Nephron (organoid): Measurements from ENCODE around the gene KLK5.

Experiments
- H3K27ac Mint-ChIP-seq, 3 experiments: 2 replicates each; pipeline ENCODE4 v1.8.0; 2020; ENCODE audit warnings: mixed read lengths in 3 of 3, mild to moderate bottlenecking in 2 of 3, moderate library complexity in 1 of 3
- H3K27me3 Mint-ChIP-seq: 2 replicates; pipeline ENCODE4 v1.8.0; 2021; ENCODE audit warnings: low read depth, mild to moderate bottlenecking, moderate library complexity, mixed read lengths
- H3K36me3 Mint-ChIP-seq: 2 replicates; pipeline ENCODE4 v1.8.0; 2020; ENCODE audit warnings: low read depth, mixed read lengths
- H3K4me1 Mint-ChIP-seq: 2 replicates; pipeline ENCODE4 v1.8.0; 2020; ENCODE audit warnings: mixed read lengths
- H3K4me3 Mint-ChIP-seq, 3 experiments: 2 replicates each; pipeline ENCODE4 v1.8.0; 2020; ENCODE audit warnings: mild to moderate bottlenecking in 3 of 3, mixed read lengths in 3 of 3, moderate library complexity in 2 of 3
- H3K9me3 Mint-ChIP-seq: 2 replicates; pipeline ENCODE4 v1.8.0; 2020; ENCODE audit warnings: mixed read lengths
- CTCF ChIP-seq, 3 experiments: fragments of 200-600 bp; sonication (generic); IDR thresholded peaks; one replicate each; pipeline ENCODE4 v1.5.0; 2021; ENCODE audit warnings: antibody characterized with exemption in 3 of 3; ENCODE audit not compliant: unreplicated experiment in 3 of 3

The KLK5 gene

DNA sequence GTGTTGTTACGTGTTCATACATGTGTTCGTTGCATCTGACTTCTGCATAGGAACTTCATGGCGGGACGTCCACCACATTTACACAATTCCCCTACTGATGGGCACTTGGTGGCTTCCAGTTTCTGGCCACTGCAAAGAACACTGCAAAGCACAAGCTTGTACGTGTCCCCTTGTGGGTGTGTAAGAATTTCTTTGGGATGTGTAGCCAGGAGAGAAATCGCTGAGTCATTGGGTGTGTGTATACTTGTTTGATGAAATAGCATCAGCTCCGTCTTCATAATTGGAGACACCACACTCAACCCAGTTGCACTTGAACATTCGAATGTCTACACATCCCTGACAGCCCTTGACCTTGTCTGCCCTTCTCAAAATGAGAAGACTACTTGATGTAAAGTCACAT is 19.2 kb downstream of the KLK5 start:
- TF ChIP-seq CTCF (IDR thresholded peaks at IDR 0.05; ENCODE audit: unreplicated experiment in 3 of 3) = no peak
- Mint-ChIP-seq H3K36me3 (no peaks in the 10 kb centered on the region), H3K27ac (no peak overlapping the region), H3K9me3 (no peaks in the 10 kb centered on the region), H3K4me1 (no peaks in the 10 kb centered on the region), H3K27me3 (peaks cover 52% of the 10 kb centered on the region), H3K4me3 (no peak overlapping the region)

- Mint-ChIP-seq H3K27ac (no peak overlapping the region), H3K27me3 (peaks cover 51% of the 10 kb centered on the region), H3K9me3 (no peaks in the 10 kb centered on the region), H3K4me1 (no peaks in the 10 kb centered on the region), H3K4me3 (no peak overlapping the region), H3K36me3 (no peaks in the 10 kb centered on the region)
- no peak for TF ChIP-seq CTCF (IDR thresholded peaks at IDR 0.05; ENCODE audit: unreplicated experiment in 3 of 3)
These were observed 20.2 kb downstream of the KLK5 start for GRCh38 chr19:50932690-50933083.

DNA sequence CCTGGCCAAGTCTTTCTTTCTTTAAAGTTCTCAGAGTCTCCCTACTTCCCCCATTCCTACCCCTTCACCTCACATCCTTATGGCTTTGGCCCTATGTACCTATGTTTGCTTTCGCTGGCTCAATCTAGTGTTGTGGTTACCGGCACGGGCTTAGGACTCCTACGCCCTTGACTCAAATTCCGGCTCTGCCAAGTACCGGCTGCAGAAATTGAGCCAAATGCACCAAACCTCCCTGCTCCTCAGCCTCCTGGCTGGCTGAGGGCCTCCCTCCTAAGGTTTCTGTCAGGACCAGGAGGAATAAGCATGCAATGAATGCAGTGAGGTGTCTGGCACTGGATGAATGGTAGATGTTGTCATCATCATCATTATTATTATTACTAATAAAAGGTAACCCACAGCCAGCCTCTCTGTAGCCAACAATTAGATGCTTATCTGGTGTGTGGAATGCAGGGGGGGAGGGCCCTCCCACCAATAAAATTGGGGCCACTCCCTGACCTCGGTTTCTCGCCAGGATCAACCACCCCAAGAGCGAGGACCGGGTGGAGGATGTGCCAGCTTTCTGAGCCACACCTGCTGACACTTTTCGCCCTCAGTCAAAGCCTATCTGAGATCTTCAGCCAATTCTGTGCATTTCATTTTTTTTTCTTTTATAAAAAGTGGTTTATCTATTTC is 20.7 kb downstream of the KLK5 start:
- no peak for TF ChIP-seq CTCF (IDR thresholded peaks at IDR 0.05; ENCODE audit: unreplicated experiment in 3 of 3)
- Mint-ChIP-seq H3K4me3 (no peak overlapping the region), H3K36me3 (no peaks in the 10 kb centered on the region), H3K4me1 (no peaks in the 10 kb centered on the region), H3K27ac (no peak overlapping the region), H3K9me3 (no peaks in the 10 kb centered on the region), H3K27me3 (peaks cover 46% of the 10 kb centered on the region)

- TF ChIP-seq CTCF (IDR thresholded peaks at IDR 0.05; ENCODE audit: unreplicated experiment in 3 of 3) = no peak
- Mint-ChIP-seq H3K4me1 (no peaks in the 10 kb centered on the region), H3K36me3 (no peaks in the 10 kb centered on the region), H3K9me3 (no peaks in the 10 kb centered on the region), H3K27me3 (peaks cover 44% of the 10 kb centered on the region), H3K27ac (no peak overlapping the region), H3K4me3 (no peak overlapping the region)
These were observed 21.8 kb downstream of the KLK5 start for GRCh38 chr19:50931023-50931422.

GRCh38 chr19:50928831-50929230 is 24.0 kb downstream of the KLK5 start:
- Mint-ChIP-seq H3K4me1 (no peaks in the 10 kb centered on the region), H3K36me3 (no peaks in the 10 kb centered on the region), H3K27me3 (peaks cover 43% of the 10 kb centered on the region), H3K27ac (no peak overlapping the region), H3K4me3 (no peak overlapping the region), H3K9me3 (no peaks in the 10 kb centered on the region)
- no peak for TF ChIP-seq CTCF (IDR thresholded peaks at IDR 0.05; ENCODE audit: unreplicated experiment in 3 of 3)

DNA sequence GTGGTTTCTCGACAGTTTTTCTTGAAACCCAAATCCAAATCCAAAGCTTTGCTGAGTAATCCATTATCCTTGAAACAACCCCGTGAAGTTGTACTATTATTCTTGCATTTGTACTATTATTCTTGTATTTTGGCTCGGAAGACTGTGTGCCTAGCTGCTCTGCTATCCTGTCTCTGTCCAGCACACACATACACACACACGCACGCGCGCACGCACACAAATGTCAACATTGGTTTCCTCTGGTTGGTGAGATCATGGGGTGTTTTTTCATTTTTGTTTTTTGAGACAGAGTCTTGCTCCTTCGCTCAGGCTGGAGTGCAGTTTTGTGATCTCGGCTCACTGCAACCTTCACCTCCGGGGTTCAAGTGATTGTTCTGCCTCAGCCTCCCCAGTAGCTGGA is 26.7 kb downstream of the KLK5 start:
- Mint-ChIP-seq H3K36me3 (no peaks in the 10 kb centered on the region), H3K9me3 (no peaks in the 10 kb centered on the region), H3K27me3 (peaks cover 41% of the 10 kb centered on the region), H3K27ac (no peak overlapping the region), H3K4me1 (peaks cover 12% of the 10 kb centered on the region), H3K4me3 (no peak overlapping the region)
- TF ChIP-seq CTCF (IDR thresholded peaks at IDR 0.05; ENCODE audit: unreplicated experiment in 3 of 3) = no peak
